Esophagus (tissue), 2 donors: Measurements from ENCODE around the gene PDP2. TPM values are rescaled to one million over a fixed set of nuclear protein-coding genes. Genes with fewer than 3 reads are reported as not detected.

Experiments
- H3K27ac ChIP-seq, 2 donors: one replicate each; pipeline ENCODE4 v1.5.1; 2013; ENCODE audit warnings: low read depth in 2 of 2, mild to moderate bottlenecking in 2 of 2, inconsistent platforms in 1 of 2, low read length in 1 of 2, moderate library complexity in 1 of 2
- H3K27me3 ChIP-seq, 2 donors: one replicate each; pipeline ENCODE4 v1.6.1; 2013; ENCODE audit warnings: low read length in 2 of 2, control low read depth in 1 of 2, mild to moderate bottlenecking in 1 of 2; ENCODE audit not compliant: insufficient read depth in 2 of 2, control insufficient read depth in 1 of 2
- H3K36me3 ChIP-seq, 2 donors: one replicate each; pipeline ENCODE4 v1.6.1; 2013; ENCODE audit warnings: low read length in 1 of 2; ENCODE audit not compliant: control insufficient read depth in 2 of 2, insufficient read depth in 2 of 2
- H3K4me1 ChIP-seq, 2 donors: one replicate each; pipeline ENCODE4 v1.6.1; 2013; ENCODE audit warnings: low read length in 1 of 2; ENCODE audit not compliant: control insufficient read depth in 2 of 2, insufficient read depth in 2 of 2
- H3K4me3 ChIP-seq, 2 donors: one replicate each; pipeline ENCODE4 v1.5.1; 2013; ENCODE audit warnings: low read length in 2 of 2, mild to moderate bottlenecking in 2 of 2, low read depth in 1 of 2, moderate library complexity in 1 of 2
- H3K9me3 ChIP-seq, 2 donors: one replicate each; pipeline ENCODE4 v1.6.1; 2013; ENCODE audit warnings: mild to moderate bottlenecking in 2 of 2, low read depth in 1 of 2, low read length in 1 of 2, moderate library complexity in 1 of 2; ENCODE audit not compliant: control insufficient read depth in 2 of 2, insufficient read depth in 1 of 2
- WGBS, 2 donors: extraction: QIAGEN DNeasy Blood & Tissue Kit; methylation state at CpG; one replicate each; pipeline ENCODE4 v1.1.7; 2013; 5-methylcytosine and 5-hydroxymethylcytosine counted together
- polyA plus RNA-seq, 2 donors: library from polyadenylated mRNA; stranded (reverse); fragments of 200-250 nt; gene quantifications; one replicate each; pipeline ENCODE4 v1.2.3, GENCODE V29; 2013
- donor health status: healthy with polysubstance abuse.
- donor health status: Bipolar disorder and iron deficiency.

Gene PDP2
- polyA plus RNA-seq, 2 donors = 2.3 to 2.5 TPM

DNA sequence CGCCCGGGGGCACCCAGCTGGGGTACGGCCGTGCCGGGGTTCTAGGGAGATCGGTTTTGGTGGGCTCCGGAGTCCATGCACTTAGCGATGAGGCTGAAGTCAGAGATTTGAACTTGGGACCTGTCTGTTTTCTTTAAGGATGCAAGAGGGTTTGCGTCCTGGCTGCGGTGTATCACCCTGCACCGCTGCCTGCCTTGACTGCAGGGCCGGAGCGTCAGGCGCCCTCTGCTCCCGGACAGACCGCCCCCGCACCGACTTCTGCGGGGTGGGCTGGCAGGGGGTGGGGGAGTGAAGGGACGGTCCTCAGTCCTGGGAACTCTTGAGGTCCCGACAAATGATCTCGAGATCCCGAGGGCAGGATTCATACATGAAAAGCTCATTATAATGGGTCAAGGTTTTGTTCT, 701 bp downstream of the PDP2 start:
- H3K27ac ChIP-seq = peak overlapping the region in 1 of 2 donors; percentile 34
- H3K36me3 ChIP-seq = peaks cover 12 to 14% of the 10 kb centered on the region in 2 donors
- no peaks in the 10 kb centered on the region for H3K27me3 ChIP-seq
- no peaks in the 10 kb centered on the region for H3K9me3 ChIP-seq
- H3K4me1 ChIP-seq = peaks cover 0 to 3% of the 10 kb centered on the region in 2 donors
- 2 to 4% methylated on average over 23 of the region's 23 CpGs for WGBS, 2 donors
- H3K4me3 ChIP-seq = peak overlapping the region; percentile 77 to 86

DNA sequence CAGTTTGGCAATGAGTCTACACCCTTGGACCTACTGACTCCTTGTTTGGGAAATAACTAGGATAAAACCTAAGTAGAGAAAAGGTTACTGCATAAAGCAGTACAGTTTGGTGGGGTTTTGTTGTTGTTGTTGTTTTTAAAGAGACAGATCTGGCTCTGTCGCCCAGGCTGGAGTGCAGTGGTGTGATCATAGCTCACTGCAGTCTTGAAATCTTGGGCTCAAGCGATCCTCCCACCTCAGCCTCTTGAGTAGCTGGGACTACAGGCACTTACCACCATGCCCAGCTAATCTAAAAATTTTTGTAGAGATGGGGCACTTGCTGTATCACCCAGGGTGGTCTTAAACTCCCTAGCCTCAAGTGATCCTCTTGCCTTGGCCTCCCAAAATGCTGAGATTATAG, 1.2 kb downstream of the PDP2 start:
- Histone ChIP-seq H3K27ac (no peak overlapping the region), H3K9me3 (no peaks in the 10 kb centered on the region), H3K27me3 (no peaks in the 10 kb centered on the region), H3K4me1 (peaks cover 0 to 3% of the 10 kb centered on the region in 2 donors), H3K4me3 (peak overlapping the region in 1 of 2 donors; percentile 77), H3K36me3 (peaks cover 12 to 15% of the 10 kb centered on the region in 2 donors)
- 70 to 78% methylated on average over 2 of the region's 2 CpGs for WGBS, 2 donors

DNA sequence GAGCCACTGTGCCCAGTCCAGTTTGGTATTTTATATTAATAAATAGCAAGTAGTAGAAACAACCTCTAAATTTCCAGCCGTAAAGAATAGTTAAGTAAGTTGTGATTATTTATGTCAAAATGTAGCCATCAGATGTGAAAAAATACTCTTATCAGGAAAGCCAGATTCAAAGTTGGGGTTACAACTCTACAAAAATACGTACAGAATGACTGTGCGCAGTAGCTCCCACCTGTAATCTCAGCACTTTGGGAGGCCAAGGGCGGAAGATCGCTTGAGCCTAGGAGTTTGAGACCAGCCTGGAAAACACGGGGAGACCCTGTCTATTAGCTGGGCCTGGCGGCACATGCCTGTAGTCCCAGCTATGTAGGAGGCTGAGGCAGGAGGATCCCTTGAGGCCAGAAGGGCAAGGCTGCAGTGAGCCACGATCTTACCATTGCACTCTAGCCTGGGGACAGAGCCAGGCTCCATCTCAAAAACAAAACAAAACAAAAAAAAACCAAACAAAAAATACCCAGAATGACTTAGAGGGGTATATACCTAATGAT, 1.7 kb downstream of the PDP2 start:
- H3K4me3 ChIP-seq = no peak overlapping the region
- no peaks in the 10 kb centered on the region for H3K27me3 ChIP-seq
- H3K36me3 ChIP-seq = peaks cover 12 to 17% of the 10 kb centered on the region in 2 donors
- peaks cover 0 to 3% of the 10 kb centered on the region in 2 donors for H3K4me1 ChIP-seq
- H3K9me3 ChIP-seq = no peaks in the 10 kb centered on the region
- H3K27ac ChIP-seq = no peak overlapping the region
- WGBS, 2 donors = 90% methylated on average over 8 of the region's 8 CpGs

DNA sequence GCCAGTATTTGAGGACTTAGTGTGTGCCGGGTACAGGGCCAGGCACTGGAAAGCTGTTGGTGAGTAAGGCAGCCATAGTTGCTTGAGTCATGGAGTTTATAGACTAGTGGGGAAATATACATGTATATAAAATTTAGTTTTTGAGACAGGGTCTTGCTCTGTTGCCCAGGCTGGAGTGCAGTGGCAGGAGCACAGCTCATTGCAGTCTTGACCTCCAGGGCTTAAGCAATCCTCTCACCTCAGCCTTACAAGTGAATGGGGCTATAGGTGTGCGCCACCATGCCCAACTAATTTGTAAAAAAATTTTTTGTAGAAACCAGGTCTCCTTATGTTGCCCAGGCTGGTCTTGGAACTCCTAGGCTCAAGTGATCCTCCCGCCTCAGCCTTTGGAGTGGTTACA, 2.4 kb downstream of the PDP2 start:
- Histone ChIP-seq H3K4me3 (no peak overlapping the region), H3K4me1 (peaks cover 0 to 3% of the 10 kb centered on the region in 2 donors), H3K9me3 (no peaks in the 10 kb centered on the region), H3K27ac (no peak overlapping the region), H3K27me3 (no peaks in the 10 kb centered on the region), H3K36me3 (peaks cover 12 to 17% of the 10 kb centered on the region in 2 donors)
- WGBS, 2 donors = 93 to 95% methylated on average over 3 of the region's 3 CpGs

GRCh38 chr16:66885491-66885890, 5.2 kb downstream of the PDP2 start:
- H3K4me1 ChIP-seq = peaks cover 0 to 3% of the 10 kb centered on the region in 2 donors
- no peaks in the 10 kb centered on the region for H3K27me3 ChIP-seq
- H3K36me3 ChIP-seq = peaks cover 14 to 17% of the 10 kb centered on the region in 2 donors
- no peaks in the 10 kb centered on the region for H3K9me3 ChIP-seq
- 89 to 90% methylated on average over 12 of the region's 12 CpGs for WGBS, 2 donors
- H3K27ac ChIP-seq = no peak overlapping the region
- H3K4me3 ChIP-seq = no peak overlapping the region

DNA sequence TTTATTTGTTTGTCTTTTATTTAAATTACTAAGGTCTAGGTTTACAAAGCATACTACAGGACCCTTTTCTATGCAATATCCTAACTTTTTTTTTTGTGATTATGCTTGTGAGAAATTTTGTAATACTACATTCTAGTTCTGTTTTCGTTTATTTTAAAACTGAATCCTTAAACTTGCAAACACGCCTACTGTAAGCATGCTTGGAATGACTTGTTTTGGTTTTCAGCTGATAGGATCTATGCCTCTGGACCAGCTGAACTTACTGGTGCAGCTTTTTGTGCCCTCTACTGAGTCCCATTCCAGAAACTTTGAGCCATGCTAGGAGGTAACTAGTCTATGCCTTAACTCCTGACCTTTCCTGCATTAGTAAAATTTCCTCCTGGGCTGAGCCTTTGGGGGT, 6.0 kb downstream of the PDP2 start:
- peaks cover 14 to 17% of the 10 kb centered on the region in 2 donors for H3K36me3 ChIP-seq
- peaks cover 0 to 3% of the 10 kb centered on the region in 2 donors for H3K4me1 ChIP-seq
- H3K27me3 ChIP-seq = no peaks in the 10 kb centered on the region
- WGBS, 2 donors = 56 to 63% methylated on average over 2 of the region's 2 CpGs
- H3K4me3 ChIP-seq = no peak overlapping the region
- no peaks in the 10 kb centered on the region for H3K9me3 ChIP-seq
- no peak overlapping the region for H3K27ac ChIP-seq

DNA sequence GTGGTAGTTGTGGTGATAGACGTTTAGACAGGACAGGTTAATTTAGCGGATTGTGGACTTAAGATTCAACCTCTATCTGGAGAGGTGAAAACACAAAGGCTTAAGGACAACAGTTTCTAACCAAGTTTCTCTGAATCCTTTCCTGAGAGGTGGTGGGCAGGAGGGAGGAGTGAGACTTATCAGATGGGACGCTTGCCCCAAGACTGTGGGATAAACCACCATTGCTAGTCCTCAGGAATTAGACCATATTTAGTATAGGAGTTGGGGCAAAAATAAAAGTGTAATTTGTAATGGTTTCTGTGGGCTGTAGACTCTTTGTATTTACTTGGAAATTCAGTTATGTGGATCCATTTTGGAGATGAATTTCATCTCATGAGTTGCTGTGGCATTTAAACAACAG, 6.6 kb downstream of the PDP2 start:
- H3K4me1 ChIP-seq = peaks cover 0 to 3% of the 10 kb centered on the region in 2 donors
- H3K36me3 ChIP-seq = peaks cover 14 to 17% of the 10 kb centered on the region in 2 donors
- WGBS, 2 donors = 84 to 85% methylated on average over 3 of the region's 3 CpGs
- H3K4me3 ChIP-seq = no peak overlapping the region
- H3K27ac ChIP-seq = no peak overlapping the region
- H3K9me3 ChIP-seq = no peaks in the 10 kb centered on the region
- H3K27me3 ChIP-seq = no peaks in the 10 kb centered on the region

- no peak overlapping the region for H3K4me3 ChIP-seq
- H3K27me3 ChIP-seq = no peaks in the 10 kb centered on the region
- H3K27ac ChIP-seq = no peak overlapping the region
- WGBS, 2 donors = 91 to 93% methylated on average over 6 of the region's 6 CpGs
- peaks cover 0 to 3% of the 10 kb centered on the region in 2 donors for H3K4me1 ChIP-seq
- H3K9me3 ChIP-seq = no peaks in the 10 kb centered on the region
- H3K36me3 ChIP-seq = peaks cover 14 to 17% of the 10 kb centered on the region in 2 donors
Observed at GRCh38 chr16:66888647-66889615, 8.6 kb downstream of the PDP2 start.

DNA sequence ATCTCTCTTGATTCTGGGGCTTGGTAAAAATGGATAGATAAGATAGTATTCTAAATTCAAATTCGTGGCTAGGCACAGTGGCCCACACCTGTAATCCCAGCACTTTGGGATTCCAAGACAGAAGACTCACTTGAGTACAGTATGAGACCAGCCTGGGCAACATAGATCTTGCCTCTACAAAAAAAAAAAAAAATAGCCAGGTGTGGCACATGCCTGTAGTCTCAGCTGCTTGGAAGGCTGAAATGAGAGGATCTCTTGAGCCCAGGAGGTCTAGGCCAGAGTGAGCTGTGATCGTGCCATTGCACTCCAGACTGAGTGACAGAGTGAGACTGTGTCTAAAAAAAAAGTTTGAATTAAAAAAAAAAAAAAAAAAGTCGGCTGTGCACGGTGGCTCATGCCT, 9.3 kb downstream of the PDP2 start:
- Histone ChIP-seq H3K27ac (no peak overlapping the region), H3K36me3 (peaks cover 13% of the 10 kb centered on the region in 2 donors), H3K27me3 (no peaks in the 10 kb centered on the region), H3K4me3 (no peak overlapping the region), H3K9me3 (no peaks in the 10 kb centered on the region), H3K4me1 (peaks cover 0 to 3% of the 10 kb centered on the region in 2 donors)
- WGBS, 2 donors = 41 to 55% methylated on average over 4 of the region's 4 CpGs
